ENCODE data around the gene CT45A8.
"Not testable (repeated sequence)": the region's sequence is repeated elsewhere in the genome, so short reads cannot be mapped to it uniquely, and the experiment has no call there.

CT45A8 gene, protein sequence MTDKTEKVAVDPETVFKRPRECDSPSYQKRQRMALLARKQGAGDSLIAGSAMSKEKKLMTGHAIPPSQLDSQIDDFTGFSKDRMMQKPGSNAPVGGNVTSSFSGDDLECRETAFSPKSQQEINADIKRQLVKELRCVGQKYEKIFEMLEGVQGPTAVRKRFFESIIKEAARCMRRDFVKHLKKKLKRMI

DNA sequence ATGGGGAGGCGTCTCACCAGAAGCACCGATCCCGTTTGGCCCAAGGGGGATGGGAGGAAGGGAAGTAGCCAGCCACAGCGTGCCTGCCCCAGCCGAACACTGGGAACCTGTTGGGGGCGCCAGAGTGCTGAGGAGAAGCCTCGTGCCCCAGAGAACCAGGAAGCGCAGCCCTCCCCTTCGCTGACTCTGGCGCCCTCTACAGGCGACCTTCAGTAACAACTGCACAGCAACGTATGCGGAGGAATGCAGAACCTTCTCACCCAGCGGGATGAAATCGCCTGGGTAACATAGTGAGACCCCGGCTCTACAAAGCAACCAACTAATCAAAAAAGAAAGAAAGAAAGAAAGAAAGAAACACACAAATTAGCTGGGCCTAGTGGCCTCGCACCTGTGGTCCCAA is at the start of gene CT45A8:
Gene CT45A8, minus strand, starts transcription at position 101 of the 400 bp plus-strand sequence. CDS start 3,755 bp downstream, outside the sequence.
- DNase-seq, result not testable (repeated sequence)

- no peak for DNase-seq
These were observed 39.0 kb upstream of the CT45A8 start, which contains the start of the genes CT45A10 and SAGE1 for GRCh38 chrX:135893294-135893817. CT45A10 (minus strand) TSS chrX:135893444; CDS start chrX:135885344, 8,100 bp downstream. SAGE1 (plus strand) TSS chrX:135893716; CDS start chrX:135896243, 2,527 bp downstream.

- DNase-seq, result no peak
These were observed 38.4 kb upstream of the CT45A8 start for GRCh38 chrX:135892781-135893180.

DNA sequence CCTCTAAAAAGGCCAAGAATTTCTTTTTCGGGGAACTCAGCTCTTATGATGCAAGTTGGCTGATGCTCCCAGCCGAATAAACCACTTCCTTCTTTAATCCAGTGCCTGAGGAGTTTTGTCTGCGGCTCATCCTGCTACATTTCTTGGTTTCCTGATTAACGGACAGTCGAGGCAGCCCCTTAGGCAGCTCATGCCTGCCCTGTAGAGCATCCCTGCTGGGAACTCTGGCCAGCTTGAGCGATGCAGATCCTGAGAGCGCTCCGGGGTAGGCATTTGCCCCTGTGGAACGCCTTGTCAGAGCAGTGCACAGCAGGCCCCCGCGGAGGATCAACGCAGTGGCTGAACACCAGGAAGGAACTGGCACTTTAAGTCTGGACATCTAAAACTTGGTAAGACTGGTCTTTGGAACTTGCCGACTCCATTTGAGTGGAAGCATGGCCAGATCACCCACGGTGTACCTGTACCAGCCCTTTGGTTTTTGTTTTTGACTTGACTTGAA is 35.8 kb upstream of the CT45A8 start:
- DNase-seq, result no peak

- not testable (repeated sequence) for DNase-seq
These were observed 34.6 kb upstream of the CT45A8 start for GRCh38 chrX:135888976-135889375.

DNA sequence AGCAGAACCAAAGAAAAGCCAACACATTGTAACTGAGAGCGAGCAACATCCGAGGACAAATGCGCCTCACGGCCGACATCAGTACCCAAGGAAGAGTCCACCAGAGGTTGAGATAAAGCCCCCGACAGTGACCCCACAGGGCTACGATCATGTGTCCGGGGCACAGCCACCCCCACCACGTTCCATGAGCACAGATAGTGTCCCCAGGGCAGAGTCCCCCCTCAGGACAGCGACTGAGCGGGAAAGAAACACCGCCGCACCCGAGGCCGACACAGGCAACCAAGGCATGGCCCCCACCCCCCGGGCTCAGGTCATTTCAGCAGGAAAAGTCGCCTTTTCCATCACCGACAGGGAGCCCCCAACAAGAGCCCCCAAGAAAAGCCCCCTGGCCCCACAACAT is 33.9 kb upstream of the CT45A8 start:
- DNase-seq, result not testable (repeated sequence)

GRCh38 chrX:135882741-135883140 is 28.4 kb upstream of the CT45A8 start:
- not testable (repeated sequence) for DNase-seq

- DNase-seq, result not testable (repeated sequence)
These were observed 17.4 kb upstream of the CT45A8 start, which contains the start of gene CT45A9 for GRCh38 chrX:135871712-135872111. CT45A9 (minus strand) TSS chrX:135871812; CDS start chrX:135868061, 3,751 bp downstream.

DNA sequence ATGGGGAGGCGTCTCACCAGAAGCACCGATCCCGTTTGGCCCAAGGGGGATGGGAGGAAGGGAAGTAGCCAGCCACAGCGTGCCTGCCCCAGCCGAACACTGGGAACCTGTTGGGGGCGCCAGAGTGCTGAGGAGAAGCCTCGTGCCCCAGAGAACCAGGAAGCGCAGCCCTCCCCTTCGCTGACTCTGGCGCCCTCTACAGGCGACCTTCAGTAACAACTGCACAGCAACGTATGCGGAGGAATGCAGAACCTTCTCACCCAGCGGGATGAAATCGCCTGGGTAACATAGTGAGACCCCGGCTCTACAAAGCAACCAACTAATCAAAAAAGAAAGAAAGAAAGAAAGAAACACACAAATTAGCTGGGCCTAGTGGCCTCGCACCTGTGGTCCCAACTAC is 17.2 kb downstream of the CT45A8 start, which contains the start of gene CT45A7:
Gene CT45A7, minus strand, starts transcription at position 101 of the 400 bp plus-strand sequence. CDS start 3,747 bp downstream, outside the sequence.
- DNase-seq, result not testable (repeated sequence)

DNA sequence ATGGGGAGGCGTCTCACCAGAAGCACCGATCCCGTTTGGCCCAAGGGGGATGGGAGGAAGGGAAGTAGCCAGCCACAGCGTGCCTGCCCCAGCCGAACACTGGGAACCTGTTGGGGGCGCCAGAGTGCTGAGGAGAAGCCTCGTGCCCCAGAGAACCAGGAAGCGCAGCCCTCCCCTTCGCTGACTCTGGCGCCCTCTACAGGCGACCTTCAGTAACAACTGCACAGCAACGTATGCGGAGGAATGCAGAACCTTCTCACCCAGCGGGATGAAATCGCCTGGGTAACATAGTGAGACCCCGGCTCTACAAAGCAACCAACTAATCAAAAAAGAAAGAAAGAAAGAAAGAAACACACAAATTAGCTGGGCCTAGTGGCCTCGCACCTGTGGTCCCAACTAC is 34.4 kb downstream of the CT45A8 start, which contains the start of gene CT45A2:
Gene CT45A2, minus strand, starts transcription at position 101 of the 400 bp plus-strand sequence. CDS start 3,747 bp downstream, outside the sequence.
- DNase-seq, result not testable (repeated sequence)

DNA sequence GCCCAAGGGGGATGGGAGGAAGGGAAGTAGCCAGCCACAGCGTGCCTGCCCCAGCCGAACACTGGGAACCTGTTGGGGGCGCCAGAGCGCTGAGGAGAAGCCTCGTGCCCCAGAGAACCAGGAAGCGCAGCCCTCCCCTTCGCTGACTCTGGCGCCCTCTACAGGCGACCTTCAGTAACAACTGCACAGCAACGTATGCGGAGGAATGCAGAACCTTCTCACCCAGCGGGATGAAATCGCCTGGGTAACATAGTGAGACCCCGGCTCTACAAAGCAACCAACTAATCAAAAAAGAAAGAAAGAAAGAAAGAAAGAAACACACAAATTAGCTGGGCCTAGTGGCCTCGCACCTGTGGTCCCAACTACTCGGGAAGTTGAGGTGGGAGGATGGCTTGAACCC is 51.7 kb downstream of the CT45A8 start, which contains the start of gene CT45A6:
Gene CT45A6, minus strand, starts transcription at position 101 of the 400 bp plus-strand sequence. CDS start 3,794 bp downstream, outside the sequence.
- not testable (repeated sequence) for DNase-seq

Data from NCI-H1417 treated with DMSO at 0.1 percent for 48 hours (cell line).